GM12865 (cell line): ENCODE results near the gene C3orf33.
"Not testable (repeated sequence)": the region's sequence is repeated elsewhere in the genome, so short reads cannot be mapped to it uniquely, and the experiment has no call there.

ENCODE experiments used
- DNase-seq: peaks from one replicate; pipeline ENCODE4 v3.0.0; 2010; ENCODE audit warnings: low read depth
- H3K4me3 ChIP-seq: 2 replicates; pipeline ENCODE4 v1.5.1; 2011; ENCODE audit warnings: mild to moderate bottlenecking, low read depth, low read length, control low read depth
- TF ChIP-seq, protein P1 (sequence below): IDR thresholded peaks from 2 replicates; pipeline ENCODE4 v1.5.1; 2011; ENCODE audit warnings: low read length, control low read depth, low read depth, inconsistent platforms; ENCODE audit not compliant: insufficient read depth; ENCODE audit errors: missing control alignments

Gene C3orf33, protein sequence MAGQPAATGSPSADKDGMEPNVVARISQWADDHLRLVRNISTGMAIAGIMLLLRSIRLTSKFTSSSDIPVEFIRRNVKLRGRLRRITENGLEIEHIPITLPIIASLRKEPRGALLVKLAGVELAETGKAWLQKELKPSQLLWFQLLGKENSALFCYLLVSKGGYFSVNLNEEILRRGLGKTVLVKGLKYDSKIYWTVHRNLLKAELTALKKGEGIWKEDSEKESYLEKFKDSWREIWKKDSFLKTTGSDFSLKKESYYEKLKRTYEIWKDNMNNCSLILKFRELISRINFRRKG

DNA sequence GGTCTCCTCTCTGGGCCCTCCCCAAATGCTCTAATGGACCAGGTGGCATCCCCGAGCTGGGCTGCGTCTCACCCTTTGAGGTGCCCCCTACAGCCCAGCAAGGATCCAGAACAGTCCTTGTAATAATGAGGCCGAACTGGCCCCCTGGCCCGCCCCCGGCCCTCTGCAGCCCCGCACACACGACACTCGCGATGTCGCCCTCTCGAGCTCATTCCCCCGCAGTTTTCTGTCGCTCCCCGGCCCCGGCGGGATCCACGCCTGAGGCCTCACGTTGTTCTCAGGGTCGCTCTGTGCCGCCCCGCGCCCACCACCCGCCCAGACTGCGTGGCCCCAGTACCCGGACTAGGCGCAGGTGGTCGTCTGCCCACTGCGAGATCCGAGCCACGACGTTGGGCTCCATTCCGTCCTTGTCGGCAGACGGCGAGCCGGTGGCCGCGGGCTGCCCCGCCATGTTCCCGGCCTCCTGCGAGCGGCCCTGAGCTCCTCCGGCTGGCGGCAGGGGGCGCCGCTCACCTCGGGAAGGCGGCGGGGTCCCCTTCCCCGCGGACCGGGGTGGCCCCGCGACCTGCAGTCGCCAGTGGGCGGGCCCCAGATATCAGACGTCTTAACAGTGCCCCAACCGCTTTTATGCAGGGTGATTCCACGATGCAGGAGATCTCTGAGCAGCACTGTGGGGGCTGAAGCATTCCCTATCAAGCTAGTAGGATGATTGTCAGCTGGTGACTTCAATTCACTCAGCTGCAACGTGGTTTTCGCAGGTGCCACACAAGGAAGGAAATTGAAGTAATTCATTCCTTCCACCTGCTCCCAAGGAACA lies at the start of gene C3orf33:
Gene C3orf33 (minus strand): TSS at position 477 of the 817 bp plus-strand sequence. CDS start 26 bp downstream, at position 451.
- DNase-seq = peak; percentile 84
- TF ChIP-seq, protein P1, sequence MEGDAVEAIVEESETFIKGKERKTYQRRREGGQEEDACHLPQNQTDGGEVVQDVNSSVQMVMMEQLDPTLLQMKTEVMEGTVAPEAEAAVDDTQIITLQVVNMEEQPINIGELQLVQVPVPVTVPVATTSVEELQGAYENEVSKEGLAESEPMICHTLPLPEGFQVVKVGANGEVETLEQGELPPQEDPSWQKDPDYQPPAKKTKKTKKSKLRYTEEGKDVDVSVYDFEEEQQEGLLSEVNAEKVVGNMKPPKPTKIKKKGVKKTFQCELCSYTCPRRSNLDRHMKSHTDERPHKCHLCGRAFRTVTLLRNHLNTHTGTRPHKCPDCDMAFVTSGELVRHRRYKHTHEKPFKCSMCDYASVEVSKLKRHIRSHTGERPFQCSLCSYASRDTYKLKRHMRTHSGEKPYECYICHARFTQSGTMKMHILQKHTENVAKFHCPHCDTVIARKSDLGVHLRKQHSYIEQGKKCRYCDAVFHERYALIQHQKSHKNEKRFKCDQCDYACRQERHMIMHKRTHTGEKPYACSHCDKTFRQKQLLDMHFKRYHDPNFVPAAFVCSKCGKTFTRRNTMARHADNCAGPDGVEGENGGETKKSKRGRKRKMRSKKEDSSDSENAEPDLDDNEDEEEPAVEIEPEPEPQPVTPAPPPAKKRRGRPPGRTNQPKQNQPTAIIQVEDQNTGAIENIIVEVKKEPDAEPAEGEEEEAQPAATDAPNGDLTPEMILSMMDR = peak; percentile 84
- peak within 1 kb of the TSS; percentile 73 for H3K4me3 ChIP-seq

DNA sequence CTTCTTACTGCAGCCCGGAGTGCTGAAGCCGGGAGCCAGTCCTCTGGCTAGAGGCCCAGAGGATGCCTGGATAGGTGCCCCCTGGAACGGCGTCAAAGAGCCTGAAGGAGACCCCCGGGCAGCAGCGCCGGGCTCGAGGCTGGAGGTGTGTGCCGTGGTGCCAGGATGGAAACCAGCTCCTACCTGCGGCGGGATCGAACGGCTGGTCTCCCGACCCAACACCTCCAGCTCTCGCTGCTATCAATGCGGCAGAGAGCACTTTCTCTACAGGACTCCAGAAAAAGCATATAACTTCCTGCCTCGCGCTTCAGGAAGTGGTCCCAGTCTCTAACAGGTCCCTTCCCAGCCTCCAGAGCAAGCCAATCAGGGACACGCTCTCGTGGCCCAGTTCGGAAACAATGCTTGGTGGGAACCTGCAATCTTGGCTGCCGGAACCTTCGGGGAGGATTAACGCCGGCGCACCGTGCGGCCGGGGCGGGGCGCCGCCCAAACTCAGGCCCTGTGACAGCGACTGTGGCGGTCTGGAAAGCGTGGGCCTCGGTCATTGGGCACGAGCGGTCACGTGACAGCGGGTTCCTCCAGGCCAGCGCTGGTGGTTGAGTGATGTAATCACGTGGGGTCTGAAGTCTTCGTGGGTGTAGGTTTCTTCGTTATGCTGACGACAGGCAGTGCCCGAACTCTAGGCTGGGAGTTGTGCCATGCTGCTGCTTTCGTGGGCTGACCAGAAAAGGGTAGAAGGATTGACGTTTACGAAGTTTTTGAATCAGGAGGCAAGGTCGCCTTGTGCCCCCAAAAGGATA lies 48.3 kb upstream of the C3orf33 start, which contains the start of gene SLC33A1:
Gene SLC33A1 (minus strand): TSS at position 287 of the 800 bp plus-strand sequence. CDS start 430 bp downstream, outside the sequence.
- H3K4me3 ChIP-seq = peak within 1 kb of the TSS; percentile 82
- peak; percentile 100 for DNase-seq
- TF ChIP-seq, protein P1 = no peak

DNA sequence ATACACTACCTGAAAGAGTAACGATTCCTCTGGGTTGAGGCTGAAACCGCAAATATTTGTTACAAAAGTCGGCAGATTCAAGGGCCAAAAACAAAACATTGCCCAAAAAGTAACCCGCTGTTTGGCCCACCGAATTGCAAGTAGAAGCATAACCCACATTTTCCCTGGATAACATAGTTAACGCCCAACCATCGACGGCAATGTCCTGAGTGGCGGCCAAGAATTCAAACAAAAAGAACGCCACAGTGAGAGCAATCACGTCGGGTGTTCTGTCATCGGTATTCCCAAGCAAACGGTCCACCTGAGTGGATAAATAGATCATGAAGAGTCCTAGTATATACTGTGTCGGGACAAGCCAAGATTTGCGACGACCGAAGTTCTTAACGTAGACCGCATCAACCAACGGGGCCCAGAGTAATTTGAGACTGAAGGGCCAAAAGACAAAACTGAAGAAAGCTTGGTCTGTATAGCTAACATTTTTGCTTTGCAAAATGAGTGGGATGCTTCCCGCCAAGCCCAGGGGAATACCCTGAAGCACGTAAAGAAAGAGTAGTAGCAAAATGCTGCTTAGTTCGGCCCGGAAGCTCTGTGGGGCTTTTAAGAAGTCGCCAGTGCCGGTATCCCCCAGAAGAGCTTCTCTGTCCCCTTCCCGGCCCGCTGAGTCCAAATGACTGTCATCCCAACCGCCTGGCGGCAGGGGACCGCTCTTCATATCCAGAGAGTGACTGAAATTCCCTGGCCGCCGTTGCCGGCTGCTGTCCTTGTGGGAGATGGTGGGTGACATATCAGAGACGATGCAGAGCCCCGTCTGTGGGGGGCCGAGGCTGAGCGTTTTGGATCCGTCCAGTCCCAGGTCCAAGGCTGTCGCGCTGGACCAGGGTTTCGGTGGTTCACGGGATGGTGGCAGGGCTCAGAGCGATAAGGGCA lies 47.4 kb upstream of the C3orf33 start:
- TF ChIP-seq, protein P1 = no peak
- peak; percentile 61 for DNase-seq

DNA sequence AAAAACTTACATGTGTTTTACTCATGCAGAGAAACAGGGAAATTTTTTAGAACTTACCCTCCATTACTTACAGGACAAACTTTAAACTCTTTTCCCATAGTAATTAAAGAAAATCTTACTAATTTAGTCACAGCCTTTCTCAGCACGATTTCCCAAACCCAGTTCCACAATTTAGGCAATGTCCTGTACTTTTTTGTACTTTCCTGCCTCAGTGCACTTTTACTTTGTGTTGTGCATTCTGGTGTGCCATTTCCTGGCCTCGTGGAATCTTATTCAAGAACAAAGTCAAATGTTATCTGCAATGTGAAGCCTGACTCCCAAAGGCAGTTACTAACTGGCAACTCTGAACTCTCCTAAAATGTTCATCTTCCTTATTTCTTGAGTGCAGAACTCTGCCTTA lies 46.3 kb upstream of the C3orf33 start:
- no peak for DNase-seq
- H3K4me3 ChIP-seq = peak overlapping the region; percentile 81
- TF ChIP-seq, protein P1 = no peak

More for the DNA sequence above, 47.4 kb upstream of the C3orf33 start:
- H3K4me3 ChIP-seq = peak overlapping the region; percentile 81

DNA sequence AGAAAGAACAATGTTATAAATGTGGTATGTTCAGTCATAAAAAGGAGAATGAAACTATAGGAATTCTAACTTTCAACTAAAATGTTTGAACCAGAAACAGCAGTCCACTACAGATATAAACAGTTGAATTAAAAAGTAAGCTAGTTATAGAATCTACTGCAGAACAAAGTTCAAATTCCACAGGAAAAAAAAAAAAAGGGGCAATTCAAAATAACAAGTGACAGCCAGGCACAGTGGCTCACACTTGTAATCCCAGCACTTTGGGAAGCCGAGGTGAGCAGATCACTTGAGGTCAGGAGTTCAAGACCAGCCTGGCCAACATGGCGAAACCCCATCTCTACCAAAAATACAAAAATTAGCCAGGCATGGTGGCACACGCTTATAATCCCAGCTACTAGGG lies 43.3 kb upstream of the C3orf33 start:
- H3K4me3 ChIP-seq, DNase-seq: not testable (repeated sequence)

DNA sequence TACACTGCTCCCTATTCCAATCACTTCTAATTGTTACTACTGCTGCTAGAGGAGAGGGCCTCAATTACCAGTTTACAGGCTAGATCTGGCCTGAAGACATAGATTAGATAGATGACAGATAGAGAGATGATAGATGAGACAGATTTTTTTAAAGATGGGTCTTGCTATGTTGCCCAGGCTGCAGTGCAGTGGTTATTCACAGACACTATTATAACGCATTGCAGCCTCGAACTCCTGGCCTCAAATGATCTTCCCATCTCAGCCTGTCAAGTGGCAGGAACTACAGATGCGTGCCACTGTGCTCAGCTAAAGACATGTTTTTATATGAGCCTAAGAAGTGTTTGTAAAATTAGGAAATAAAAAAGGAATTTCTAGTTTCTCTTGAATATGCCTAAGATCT lies 41.9 kb upstream of the C3orf33 start:
- DNase-seq = no peak
- no peak overlapping the region for H3K4me3 ChIP-seq
- TF ChIP-seq, protein P1 = no peak
